Endothelial cell of umbilical vein (primary cell): ENCODE results near the gene CCBE1. TPM values are rescaled to one million over a fixed set of nuclear protein-coding genes. Genes with fewer than 3 reads are reported as not detected.

Source experiments
- BruUV-seq: library from RNA; stranded (reverse); fragments of 400-500 nt; replicated peaks from 2 replicates; lab custom pipeline; 2021; lab: Mats Ljungman, UMichigan
- CTCF ChIA-PET: fragments of 300-600, 350-600 bp; sonication (Branson Sonifier 250); formaldehyde crosslinking; loops from one replicate; lab custom pipeline; 2021; ENCODE audit warnings: antibody characterized with exemption, inconsistent platforms; lab: Charles Lee
- POLR2A ChIA-PET: fragments of 300-600, 350-600 bp; sonication (Branson Sonifier 250); formaldehyde crosslinking; loops from one replicate; lab custom pipeline; 2021; ENCODE audit warnings: antibody characterized with exemption, inconsistent platforms; lab: Charles Lee
- DNase-seq: peaks from one replicate; pipeline ENCODE4 v3.0.0-alpha.2; 2011; ENCODE audit warnings: low read depth, low spot score
- FAIRE-seq: peaks from 2 replicates; lab custom pipeline; 2011; peaks lifted over from hg19 to GRCh38; lab: Jason Lieb, UNC
- H2AFZ ChIP-seq: 2 replicates; pipeline ENCODE4 v1.6.0; 2012; ENCODE audit warnings: low read depth, low read length, control low read depth, inconsistent platforms
- H3K27ac ChIP-seq: 2 replicates; pipeline ENCODE4 v1.5.1; 2011; ENCODE audit warnings: low read depth, mild to moderate bottlenecking, control low read depth, low read length, moderate library complexity; ENCODE audit not compliant: insufficient read depth
- H3K27me3 ChIP-seq, 2 experiments: 2 replicates each; pipeline versions ENCODE4 v1.6.0 to v1.6.1; 2011; ENCODE audit warnings: low read length in 2 of 2, mixed read lengths in 1 of 2; ENCODE audit not compliant: control insufficient read depth in 2 of 2, insufficient read depth in 2 of 2
- H3K36me3 ChIP-seq, 2 experiments: 2 replicates in 1 of 2; 3 replicates in 1 of 2; pipeline ENCODE4 v1.5.1; 2011; ENCODE audit warnings: low read length in 2 of 2, mild to moderate bottlenecking in 1 of 2, moderate library complexity in 1 of 2; ENCODE audit not compliant: control insufficient read depth in 2 of 2, insufficient read depth in 2 of 2; ENCODE audit errors: extremely low read depth in 1 of 2
- H3K4me1 ChIP-seq: 3 replicates; pipeline ENCODE4 v1.5.1; 2011; ENCODE audit warnings: mild to moderate bottlenecking, low read length; ENCODE audit not compliant: control insufficient read depth, insufficient read depth; ENCODE audit errors: extremely low read depth
- H3K4me2 ChIP-seq: 2 replicates; pipeline ENCODE4 v1.6.1; 2011; ENCODE audit warnings: low read length, control low read depth, mixed read lengths; ENCODE audit not compliant: insufficient read depth
- H3K4me3 ChIP-seq, 3 experiments: fragments of 200-600 bp in 1 of 3; sonication (generic), shearing (Covaris generic) in 1 of 3; replicated peaks in 1 of 3; 2 replicates each; pipeline ENCODE4 v1.5.1; 2011 to 2016; ENCODE audit warnings: control low read depth in 3 of 3, low read length in 3 of 3, mild to moderate bottlenecking in 2 of 3, inconsistent platforms in 1 of 3, low read depth in 1 of 3, moderate library complexity in 1 of 3; ENCODE audit not compliant: insufficient read depth in 1 of 3
- H3K79me2 ChIP-seq: 2 replicates; pipeline ENCODE4 v1.6.0; 2012; ENCODE audit warnings: low read length, inconsistent platforms; ENCODE audit not compliant: control insufficient read depth, insufficient read depth
- H3K9ac ChIP-seq: replicated peaks from 2 replicates; pipeline ENCODE3; 2011; ENCODE audit warnings: low read length, control low read depth; ENCODE audit not compliant: insufficient read depth; ENCODE audit errors: extremely low read depth
- H3K9me1 ChIP-seq: replicated peaks from 3 replicates; pipeline ENCODE4 v1.6.0; 2011; ENCODE audit warnings: mild to moderate bottlenecking, low read length; ENCODE audit not compliant: control insufficient read depth, insufficient read depth; ENCODE audit errors: extremely low read depth
- H3K9me3 ChIP-seq: replicated peaks from 2 replicates; pipeline ENCODE4 v1.5.1; 2012; ENCODE audit warnings: low read length, inconsistent platforms; ENCODE audit not compliant: control insufficient read depth, insufficient read depth
- H4K20me1 ChIP-seq: replicated peaks from 2 replicates; pipeline ENCODE3; 2011; ENCODE audit warnings: mild to moderate bottlenecking, low read length; ENCODE audit not compliant: control insufficient read depth, insufficient read depth; ENCODE audit errors: extremely low read depth
- CTCF ChIP-seq, 2 donors: IDR thresholded peaks; 1 replicate in 1 of 2; 2 replicates in 1 of 2; pipeline ENCODE4 v1.5.1; 2011; ENCODE audit warnings: low read length in 2 of 2, mild to moderate bottlenecking in 2 of 2, moderate library complexity in 2 of 2, control low read depth in 1 of 2, inconsistent platforms in 1 of 2, low read depth in 1 of 2; ENCODE audit not compliant: insufficient read depth in 1 of 2; ENCODE audit errors: extremely low read depth in 1 of 2
- EZH2 ChIP-seq: IDR thresholded peaks from 2 replicates; pipeline ENCODE4 v1.6.1; 2012; ENCODE audit warnings: borderline replicate concordance, low read depth, mild to moderate bottlenecking, moderate library complexity, low read length, inconsistent platforms; ENCODE audit not compliant: severe bottlenecking
- FOS ChIP-seq: IDR thresholded peaks from 2 replicates; pipeline ENCODE4 v1.6.1; 2011; ENCODE audit warnings: mild to moderate bottlenecking, low read length, moderate library complexity, borderline replicate concordance; ENCODE audit not compliant: insufficient read depth
- GATA2 ChIP-seq: IDR thresholded peaks from 2 replicates; pipeline ENCODE4 v1.7.0; 2011; ENCODE audit warnings: low read depth, mild to moderate bottlenecking, moderate library complexity, mixed read lengths, low read length; ENCODE audit not compliant: insufficient read length, insufficient read depth
- JUN ChIP-seq: IDR thresholded peaks from 2 replicates; pipeline ENCODE4 v1.6.1; 2011; ENCODE audit warnings: borderline replicate concordance, low read depth; ENCODE audit not compliant: insufficient read length, insufficient read depth
- MAX ChIP-seq: IDR thresholded peaks from 2 replicates; pipeline ENCODE4 v1.6.1; 2011; ENCODE audit not compliant: insufficient read depth, insufficient read length
- MYC ChIP-seq: IDR thresholded peaks from one replicate; pipeline ENCODE4 v1.6.1; 2011; ENCODE audit warnings: mild to moderate bottlenecking, low read depth, low read length
- POLR2A ChIP-seq: IDR thresholded peaks from 2 replicates; pipeline ENCODE4 v1.6.1; 2012; ENCODE audit warnings: low read depth, mild to moderate bottlenecking, control low read depth, low read length
- POLR2AphosphoS5 ChIP-seq: IDR thresholded peaks from 2 replicates; pipeline ENCODE4 v1.6.1; 2012; ENCODE audit warnings: low read depth, mild to moderate bottlenecking, control low read depth, low read length, moderate library complexity; ENCODE audit not compliant: insufficient read depth
- dilution Hi-C: fragments of 300-500 bp; cut with MboI; formaldehyde crosslinking; loops from one replicate; pipeline ENCODE4 v1.15.0; 2019; ENCODE audit warnings: low sequenced_read_pairs; ENCODE audit not compliant: extremely low pct_ligation_motif_present
- intact Hi-C: fragments of 100-400 bp; cut with micrococcal nuclease; formaldehyde crosslinking; loops from one replicate; pipeline ENCODE4 v1.10.0; 2022
- polyA plus RNA-seq, 4 experiments: library from polyadenylated mRNA; depleted of rRNA in 3 of 4; stranded (reverse) in 3 of 4; unstranded in 1 of 4; fragments of >200 nt; gene quantifications; 2 replicates each; pipeline versions ENCODE4 v1.2.1 to v1.2.3, GENCODE V29; 2011 to 2012; ENCODE audit warnings: missing spikeins in 1 of 4
- total RNA-seq: library from RNA; stranded (reverse); gene quantifications from 2 replicates; pipeline ENCODE4 v1.2.3, GENCODE V29; 2021

The CCBE1 gene
- total and polyA plus RNA-seq, 2 donors (not counting 3 experiments of a cell fraction or from before 2014, with no cell fraction given) = 0.04 TPM; not detected in 1

- H3K79me2 ChIP-seq = no peaks in the 10 kb centered on the region
- no peaks in the 10 kb centered on the region for H3K9me3 ChIP-seq
- BruUV-seq = no TSS peak
- TF ChIP-seq JUN (no peak), MAX (no peak), CTCF (IDR thresholded peaks at IDR 0.05; ENCODE audit: extremely low read depth in 1 of 2, insufficient read depth in 1 of 2, low read depth in 1 of 2, low read length in 2 of 2) (no peak), GATA2 (no peak), FOS (no peak), POLR2A (no peak), POLR2AphosphoS5 (no peak), EZH2 (no peak), MYC (no peak)
- dilution Hi-C loops = no loop called here
- no peaks in the 10 kb centered on the region for H3K4me1 ChIP-seq
- H3K36me3 ChIP-seq = no peaks in the 10 kb centered on the region
- ChIA-PET CTCF (interaction anchor here (4.1 kb wide), 1 partner anchor 9 kb away, joined by 20 read pairs; no protein-coding TSS in a partner anchor), POLR2A (no interaction called here)
- no peaks in the 10 kb centered on the region for H3K9me1 ChIP-seq
- no peak overlapping the region for H3K9ac ChIP-seq
- no peak overlapping the region for H3K4me2 ChIP-seq
- H3K4me3 ChIP-seq = no peak overlapping the region
- H3K27me3 ChIP-seq = no peaks in the 10 kb centered on the region
- H3K27ac ChIP-seq = no peak overlapping the region
- FAIRE-seq = no peak
- no peak overlapping the region for H2AFZ ChIP-seq
- H4K20me1 ChIP-seq = no peaks in the 10 kb centered on the region
- DNase-seq = no peak
- intact Hi-C loops = no loop called here
These were observed 228.4 kb downstream of the CCBE1 start for GRCh38 chr18:59468821-59469220.
